Panc1 (cell line): Measurements from ENCODE around the gene GPR152.

Source experiments
- CTCF ChIP-seq: fragments of 450-650 bp; IDR thresholded peaks from 2 replicates; pipeline ENCODE4 v1.5.1; 2017; ENCODE audit warnings: mild to moderate bottlenecking
- POLR2AphosphoS5 ChIP-seq: IDR thresholded peaks from 2 replicates; pipeline ENCODE4 v1.6.1; 2012; ENCODE audit warnings: mild to moderate bottlenecking, low read depth, low read length, moderate library complexity
- TCF7L2 ChIP-seq: IDR thresholded peaks from 2 replicates; pipeline ENCODE4 v1.6.1; 2011; ENCODE audit warnings: mild to moderate bottlenecking, low read depth, low read length, inconsistent platforms
- TF ChIP-seq, protein P1 (sequence below), 2 experiments: IDR thresholded peaks; 2 replicates each; pipeline ENCODE4 v1.6.1; 2011 to 2012; ENCODE audit warnings: low read depth in 2 of 2, control low read depth in 1 of 2, low read length in 1 of 2, mild to moderate bottlenecking in 1 of 2, moderate library complexity in 1 of 2; ENCODE audit not compliant: insufficient read depth in 1 of 2

- TF ChIP-seq CTCF, result no peak
- TF ChIP-seq, protein P1, sequence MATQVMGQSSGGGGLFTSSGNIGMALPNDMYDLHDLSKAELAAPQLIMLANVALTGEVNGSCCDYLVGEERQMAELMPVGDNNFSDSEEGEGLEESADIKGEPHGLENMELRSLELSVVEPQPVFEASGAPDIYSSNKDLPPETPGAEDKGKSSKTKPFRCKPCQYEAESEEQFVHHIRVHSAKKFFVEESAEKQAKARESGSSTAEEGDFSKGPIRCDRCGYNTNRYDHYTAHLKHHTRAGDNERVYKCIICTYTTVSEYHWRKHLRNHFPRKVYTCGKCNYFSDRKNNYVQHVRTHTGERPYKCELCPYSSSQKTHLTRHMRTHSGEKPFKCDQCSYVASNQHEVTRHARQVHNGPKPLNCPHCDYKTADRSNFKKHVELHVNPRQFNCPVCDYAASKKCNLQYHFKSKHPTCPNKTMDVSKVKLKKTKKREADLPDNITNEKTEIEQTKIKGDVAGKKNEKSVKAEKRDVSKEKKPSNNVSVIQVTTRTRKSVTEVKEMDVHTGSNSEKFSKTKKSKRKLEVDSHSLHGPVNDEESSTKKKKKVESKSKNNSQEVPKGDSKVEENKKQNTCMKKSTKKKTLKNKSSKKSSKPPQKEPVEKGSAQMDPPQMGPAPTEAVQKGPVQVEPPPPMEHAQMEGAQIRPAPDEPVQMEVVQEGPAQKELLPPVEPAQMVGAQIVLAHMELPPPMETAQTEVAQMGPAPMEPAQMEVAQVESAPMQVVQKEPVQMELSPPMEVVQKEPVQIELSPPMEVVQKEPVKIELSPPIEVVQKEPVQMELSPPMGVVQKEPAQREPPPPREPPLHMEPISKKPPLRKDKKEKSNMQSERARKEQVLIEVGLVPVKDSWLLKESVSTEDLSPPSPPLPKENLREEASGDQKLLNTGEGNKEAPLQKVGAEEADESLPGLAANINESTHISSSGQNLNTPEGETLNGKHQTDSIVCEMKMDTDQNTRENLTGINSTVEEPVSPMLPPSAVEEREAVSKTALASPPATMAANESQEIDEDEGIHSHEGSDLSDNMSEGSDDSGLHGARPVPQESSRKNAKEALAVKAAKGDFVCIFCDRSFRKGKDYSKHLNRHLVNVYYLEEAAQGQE (IDR thresholded peaks at IDR 0.05; ENCODE audit: insufficient read depth in 1 of 2, low read depth in 2 of 2, low read length in 1 of 2), result no peak
- no peak for TF ChIP-seq POLR2AphosphoS5
- TF ChIP-seq TCF7L2, result no peak
These were observed 18.8 kb downstream of the GPR152 start for GRCh38 chr11:67433536-67434394.
